IPS DF 6.9 (cell line): ENCODE measurements around the gene NCBP3.
A peak's percentile ranks its signal among the peaks of the same experiment; 100 is the strongest.

ENCODE experiments used
- DNase-seq: peaks from one replicate; pipeline ENCODE4 v3.0.0-alpha.2; 2013; ENCODE audit warnings: low read depth, low spot score
- H3K27ac ChIP-seq: one replicate; pipeline ENCODE4 v1.5.1; 2013; ENCODE audit warnings: low read length, control low read depth
- H3K27me3 ChIP-seq: 2 replicates; pipeline ENCODE4 v1.6.1; 2013; ENCODE audit warnings: mild to moderate bottlenecking, low read length; ENCODE audit not compliant: control insufficient read depth, insufficient read depth
- H3K36me3 ChIP-seq: 2 replicates; pipeline ENCODE4 v1.6.1; 2013; ENCODE audit warnings: low read length; ENCODE audit not compliant: control insufficient read depth, insufficient read depth
- H3K4me1 ChIP-seq: 2 replicates; pipeline ENCODE4 v1.6.1; 2013; ENCODE audit warnings: low read length; ENCODE audit not compliant: control insufficient read depth, insufficient read depth
- H3K4me3 ChIP-seq: 2 replicates; pipeline ENCODE4 v1.5.1; 2013; ENCODE audit warnings: mild to moderate bottlenecking, low read length
- H3K9me3 ChIP-seq: 2 replicates; pipeline ENCODE4 v1.6.1; 2013; ENCODE audit warnings: low read length, inconsistent platforms; ENCODE audit not compliant: control insufficient read depth, insufficient read depth
- WGBS: extraction: QIAGEN DNeasy Blood & Tissue Kit; methylation state at CpG from one replicate; pipeline ENCODE4 v1.1.7; 2013; ENCODE audit warnings: mixed read lengths, missing lambda C conversion rate; ENCODE audit not compliant: insufficient read length, insufficient coverage; 5-methylcytosine and 5-hydroxymethylcytosine counted together

NCBP3 gene

DNA sequence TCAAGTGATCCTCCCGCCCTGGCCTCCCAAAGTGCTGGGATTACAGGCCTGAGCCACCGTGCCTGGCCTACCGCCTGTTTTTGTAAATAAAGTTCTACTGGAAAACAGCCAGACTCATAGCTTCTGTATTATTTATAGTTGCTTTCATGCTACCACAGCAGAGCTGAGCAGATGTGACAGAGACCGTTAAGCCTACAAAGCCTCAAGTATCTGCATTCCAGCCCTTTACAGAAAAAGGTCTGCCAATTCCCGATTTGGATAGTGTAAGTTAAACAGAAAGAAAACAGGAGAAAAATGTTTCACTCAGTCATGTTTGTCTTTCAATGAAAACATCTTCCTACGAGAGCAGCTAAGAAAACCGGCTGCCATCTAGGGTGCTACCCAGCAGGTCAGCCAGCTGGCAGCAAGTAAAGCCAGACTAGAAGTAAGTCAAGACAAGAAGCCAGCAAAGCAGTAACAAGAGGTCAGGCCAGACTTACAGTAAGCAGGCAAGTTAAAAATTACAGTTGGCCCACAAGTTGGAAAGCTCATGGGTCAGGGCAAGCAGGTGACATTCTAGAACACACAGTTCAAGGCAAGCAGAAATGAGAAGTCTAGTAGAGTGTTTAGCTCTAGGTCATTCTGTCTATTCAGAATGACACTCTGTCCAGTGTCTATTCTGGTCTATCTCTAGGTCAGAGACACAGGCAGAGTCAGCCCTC is 17.7 kb downstream of the NCBP3 start:
- Histone ChIP-seq H3K27ac (no peak overlapping the region), H3K4me1 (no peaks in the 10 kb centered on the region), H3K27me3 (no peaks in the 10 kb centered on the region), H3K4me3 (no peak overlapping the region; the same call in 1 of the 2 replicates), H3K36me3 (peaks cover 10% of the 10 kb centered on the region; the same call in 1 of the 2 replicates), H3K9me3 (no peaks in the 10 kb centered on the region)
- DNase-seq: no peak
- WGBS: no CpG with 5 or more reads among the region's 7 CpGs

DNA sequence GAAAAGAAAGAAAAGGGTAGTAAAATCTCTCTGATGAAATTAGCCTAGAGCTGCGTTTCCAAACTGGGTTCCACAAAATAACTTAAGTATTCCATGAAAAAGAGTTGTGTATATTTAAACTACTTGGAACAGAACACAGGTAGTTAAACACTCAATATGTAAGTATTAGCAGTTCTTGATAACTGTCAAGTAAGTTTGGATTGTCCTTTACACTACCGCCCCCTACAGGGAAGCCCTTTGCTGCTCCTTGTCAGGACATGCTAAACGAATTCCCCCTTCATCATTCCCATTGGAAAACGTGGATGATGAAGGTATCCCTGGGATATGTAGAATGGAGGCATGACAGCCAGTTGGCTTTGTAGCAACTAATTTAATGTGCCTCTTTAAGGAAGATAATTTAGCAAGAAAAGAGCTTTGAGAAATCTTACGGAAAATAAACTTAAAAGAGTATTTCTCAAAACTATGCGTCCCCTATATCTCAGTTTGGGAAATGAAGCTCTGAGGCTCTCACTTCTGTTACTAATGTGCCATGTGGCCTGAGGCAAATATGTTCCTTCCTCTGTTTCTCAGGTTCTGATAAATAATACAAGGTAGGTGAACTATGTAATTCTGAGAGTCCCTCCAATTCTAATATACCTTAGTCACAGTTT is 18.8 kb downstream of the NCBP3 start:
- H3K27ac ChIP-seq: no peak overlapping the region
- H3K27me3 ChIP-seq: no peaks in the 10 kb centered on the region
- no peak overlapping the region for H3K4me3 ChIP-seq
- no CpG with 5 or more reads among the region's 6 CpGs for WGBS
- no peaks in the 10 kb centered on the region for H3K4me1 ChIP-seq
- no peaks in the 10 kb centered on the region for H3K9me3 ChIP-seq
- peak; percentile 33 for DNase-seq
- H3K36me3 ChIP-seq: peaks cover 10% of the 10 kb centered on the region; the same call in 1 of the 2 replicates

- H3K9me3 ChIP-seq: no peaks in the 10 kb centered on the region
- DNase-seq: no peak
- H3K4me3 ChIP-seq: no peak overlapping the region
- H3K27me3 ChIP-seq: no peaks in the 10 kb centered on the region
- no CpG with 5 or more reads among the region's 4 CpGs for WGBS
- no peak overlapping the region for H3K27ac ChIP-seq
- H3K36me3 ChIP-seq: peaks cover 10% of the 10 kb centered on the region; the same call in 1 of the 2 replicates
- H3K4me1 ChIP-seq: no peaks in the 10 kb centered on the region
Measured at GRCh38 chr17:3826191-3826590, 19.9 kb downstream of the NCBP3 start.

DNA sequence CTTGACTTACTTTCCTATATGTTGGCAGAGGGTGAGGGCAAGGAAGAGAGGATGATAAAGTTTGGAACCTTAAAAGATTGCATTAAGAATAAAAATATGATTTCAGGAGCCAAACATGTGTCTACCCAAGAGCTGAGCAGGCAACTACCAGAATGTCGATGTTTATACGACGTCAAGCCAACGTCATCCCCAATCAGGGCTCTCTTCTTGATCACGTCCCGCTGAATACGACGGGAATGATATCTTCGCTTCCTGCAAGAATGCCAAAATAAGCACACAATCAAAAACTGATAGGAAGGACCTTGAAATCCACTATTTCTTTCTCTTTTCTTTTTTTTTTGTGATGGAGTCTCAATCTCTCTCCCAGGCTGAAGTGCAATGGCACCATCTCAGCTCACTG is 24.9 kb downstream of the NCBP3 start:
- Histone ChIP-seq H3K4me1 (no peaks in the 10 kb centered on the region), H3K4me3 (no peak overlapping the region), H3K27ac (no peak overlapping the region), H3K9me3 (no peaks in the 10 kb centered on the region), H3K27me3 (no peaks in the 10 kb centered on the region), H3K36me3 (peaks cover 13% of the 10 kb centered on the region; the same call in 1 of the 2 replicates)
- WGBS: no CpG with 5 or more reads among the region's 9 CpGs
- no peak for DNase-seq

DNA sequence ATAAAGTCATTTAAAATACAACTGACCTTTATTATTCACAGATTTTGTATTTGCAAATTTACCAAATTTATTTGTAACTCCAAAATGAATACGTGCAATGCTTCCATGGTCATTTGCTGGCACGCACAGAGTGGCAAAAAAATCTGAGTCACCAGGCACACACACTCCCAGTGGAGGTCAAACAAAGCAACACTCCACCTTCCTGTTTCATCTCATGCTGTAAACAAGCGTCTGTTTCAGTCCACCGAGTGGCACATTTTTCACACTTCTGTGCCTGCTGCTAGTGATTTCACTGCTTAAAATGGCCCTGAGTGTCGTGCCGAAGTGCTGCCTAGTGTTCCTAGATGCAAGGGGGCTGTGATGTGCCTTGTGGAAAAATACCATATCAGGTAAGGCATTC is 27.3 kb downstream of the NCBP3 start:
- no peaks in the 10 kb centered on the region for H3K27me3 ChIP-seq
- no peak overlapping the region for H3K27ac ChIP-seq
- WGBS: no CpG with 5 or more reads among the region's 6 CpGs
- H3K4me3 ChIP-seq: no peak overlapping the region
- no peaks in the 10 kb centered on the region for H3K4me1 ChIP-seq
- peaks cover 16% of the 10 kb centered on the region; the same call in 1 of the 2 replicates for H3K36me3 ChIP-seq
- no peaks in the 10 kb centered on the region for H3K9me3 ChIP-seq
- DNase-seq: no peak

- no peaks in the 10 kb centered on the region for H3K9me3 ChIP-seq
- no peak overlapping the region for H3K27ac ChIP-seq
- no peaks in the 10 kb centered on the region for H3K4me1 ChIP-seq
- H3K36me3 ChIP-seq: peaks cover 17% of the 10 kb centered on the region
- H3K4me3 ChIP-seq: no peak overlapping the region
- no peaks in the 10 kb centered on the region for H3K27me3 ChIP-seq
- WGBS: no CpG with 5 or more reads among the region's 12 CpGs
- no peak for DNase-seq
Measured at GRCh38 chr17:3817851-3818605, 28.0 kb downstream of the NCBP3 start.

DNA sequence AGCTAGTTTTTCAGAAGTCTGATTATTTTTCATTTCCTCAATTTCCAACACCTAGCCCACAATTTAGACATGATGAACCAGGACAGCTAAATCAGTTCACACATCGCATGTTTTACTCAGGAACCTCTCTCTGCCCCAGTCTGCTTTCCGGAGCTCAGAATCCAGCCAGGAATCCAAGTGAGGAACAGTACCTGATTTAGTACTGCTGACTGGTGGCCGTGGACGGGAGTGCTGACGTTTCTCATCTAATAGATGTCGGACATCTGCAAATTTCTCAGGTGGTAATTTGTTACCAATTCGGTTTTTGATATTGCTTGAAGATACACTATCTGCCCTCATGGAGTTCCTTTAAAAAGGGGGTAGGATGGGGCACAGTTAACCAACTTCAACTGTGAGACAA is 30.1 kb downstream of the NCBP3 start:
- H3K4me1 ChIP-seq: no peaks in the 10 kb centered on the region
- H3K4me3 ChIP-seq: no peak overlapping the region
- no CpG with 5 or more reads among the region's 7 CpGs for WGBS
- H3K27me3 ChIP-seq: no peaks in the 10 kb centered on the region
- peaks cover 26% of the 10 kb centered on the region for H3K36me3 ChIP-seq
- DNase-seq: no peak
- no peak overlapping the region for H3K27ac ChIP-seq
- no peaks in the 10 kb centered on the region for H3K9me3 ChIP-seq

DNA sequence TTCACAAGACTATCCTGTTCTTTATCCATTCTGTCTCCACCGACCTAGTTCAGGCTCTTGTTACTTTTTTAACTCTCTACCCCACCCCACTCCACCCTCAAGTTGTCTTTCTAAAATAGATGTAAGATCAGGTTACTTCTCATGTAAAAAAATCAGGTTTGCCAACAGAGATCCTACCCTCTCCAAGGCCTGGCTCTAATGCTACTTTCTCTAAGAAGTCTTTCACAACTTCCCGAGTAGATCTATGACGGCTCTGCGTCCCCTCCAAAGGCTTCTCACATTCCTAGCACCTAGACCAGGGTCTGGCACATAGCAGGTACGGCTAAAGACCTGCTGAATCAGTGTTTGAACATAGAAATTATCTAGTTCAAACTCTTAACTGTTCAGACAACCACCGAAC is 30.9 kb downstream of the NCBP3 start:
- whole genome bisulfite sequencing: no CpG with 5 or more reads among the region's 6 CpGs
- no peaks in the 10 kb centered on the region for H3K27me3 ChIP-seq
- H3K27ac ChIP-seq: no peak overlapping the region
- peaks cover 30% of the 10 kb centered on the region for H3K36me3 ChIP-seq
- H3K4me1 ChIP-seq: no peaks in the 10 kb centered on the region
- no peak for DNase-seq
- H3K4me3 ChIP-seq: no peak overlapping the region
- no peaks in the 10 kb centered on the region for H3K9me3 ChIP-seq

DNA sequence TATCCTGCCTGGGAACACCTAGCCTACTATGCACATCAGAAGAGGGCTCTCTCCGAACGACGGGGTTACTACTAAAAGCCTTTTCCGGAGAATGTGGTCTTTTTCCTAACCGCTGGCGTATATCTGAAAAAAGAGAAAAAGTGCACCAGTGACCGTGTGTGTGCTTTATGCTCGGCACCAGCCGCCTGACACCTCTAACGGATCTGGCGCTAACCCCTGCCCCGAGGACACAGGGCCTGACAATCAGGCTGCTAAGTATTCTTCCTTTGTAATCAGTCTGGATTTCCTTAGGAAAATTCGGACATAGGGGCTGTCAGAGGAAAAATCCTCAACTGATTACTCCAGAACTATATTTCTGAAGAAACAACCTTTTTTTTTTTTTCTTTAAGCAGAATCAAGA is 31.7 kb downstream of the NCBP3 start:
- no CpG with 5 or more reads among the region's 13 CpGs for WGBS
- no peak for DNase-seq
- no peaks in the 10 kb centered on the region for H3K9me3 ChIP-seq
- no peak overlapping the region for H3K4me3 ChIP-seq
- no peaks in the 10 kb centered on the region for H3K27me3 ChIP-seq
- H3K4me1 ChIP-seq: no peaks in the 10 kb centered on the region
- peaks cover 29% of the 10 kb centered on the region for H3K36me3 ChIP-seq
- H3K27ac ChIP-seq: no peak overlapping the region

- DNase-seq: no peak
- no peaks in the 10 kb centered on the region for H3K27me3 ChIP-seq
- no peaks in the 10 kb centered on the region for H3K9me3 ChIP-seq
- WGBS: no CpG with 5 or more reads among the region's 15 CpGs
- no peaks in the 10 kb centered on the region for H3K4me1 ChIP-seq
- no peak overlapping the region for H3K27ac ChIP-seq
- H3K4me3 ChIP-seq: no peak overlapping the region
- H3K36me3 ChIP-seq: peaks cover 25% of the 10 kb centered on the region
Measured at GRCh38 chr17:3813171-3813570, 32.9 kb downstream of the NCBP3 start.
